ENCODE data around the gene XYLT1. TPM values are rescaled to one million over a fixed set of nuclear protein-coding genes. Genes with fewer than 3 reads are reported as not detected.

The XYLT1 gene
- total and polyA plus RNA-seq, 2 of the 13 experiments (the other 11 are each of a cell fraction or from before 2014, with no cell fraction given) = not detected

GRCh38 chr16:17211797-17212196 is 259.0 kb downstream of the XYLT1 start (continued):
- TF ChIP-seq PRDM15 (CRISPR knock-in tag; IDR thresholded peaks at IDR 0.05) = no peak
- TF ChIP-seq ZXDC (CRISPR knock-in tag; IDR thresholded peaks at IDR 0.05) = no peak
- TF ChIP-seq POLR2A (IDR thresholded peaks at IDR 0.05; ENCODE audit: insufficient read depth in 1 of 2, low read depth in 2 of 2, low read length in 2 of 2) = no peak

- H3K4me3 ChIP-seq (replicated peaks in 1 of 3; ENCODE audit: insufficient read depth in 1 of 3, low read depth in 2 of 3, low read length in 3 of 3) = no peak overlapping the region
- TF ChIP-seq AGO1 (IDR thresholded peaks at IDR 0.05; ENCODE audit: low read depth, low read length, poor library complexity, severe bottlenecking) = no peak
- TF ChIP-seq ZFP36 (IDR thresholded peaks at IDR 0.05; ENCODE audit: borderline replicate concordance, low read depth, low read length, partially characterized antibody) = no peak
- no peak overlapping the region for H3K27ac ChIP-seq (ENCODE audit: extremely low read length, insufficient read depth, low read length)
- no peak overlapping the region for H3K9ac ChIP-seq (ENCODE audit: insufficient read depth, low read depth, low read length)
- H3K9me3 ChIP-seq (ENCODE audit: low read length) = no peaks in the 10 kb centered on the region
- peaks cover 0 to 6% of the 10 kb centered on the region in 2 experiments; a peak in 2 of 5 replicates for H3K27me3 ChIP-seq (ENCODE audit: control insufficient read depth in 1 of 2, insufficient read depth in 2 of 2, low read length in 2 of 2)
- no peak overlapping the region for H3K4me2 ChIP-seq (ENCODE audit: low read depth, low read length)
- WGBS (ENCODE audit: low lambda C conversion rate) = 3% methylated on average over 2 of the region's 2 CpGs
- ATAC-seq (no peak), FAIRE-seq (no peak), DNase-seq (ENCODE audit: low spot score) (no peak)
- no peaks in the 10 kb centered on the region for H3K79me2 ChIP-seq (ENCODE audit: insufficient read depth, low read length)
- H4K20me1 ChIP-seq (ENCODE audit: insufficient read depth, low read length) = no peaks in the 10 kb centered on the region; the same call in 1 of the 2 replicates
- intact Hi-C loops (cut with micrococcal nuclease; ENCODE audit: unreplicated experiment) = no loop called here
- no peaks in the 10 kb centered on the region for H3K4me1 ChIP-seq (ENCODE audit: insufficient read depth, low read length)
- in situ Hi-C loops (cut with HindIII; ENCODE audit: extremely low pct_ligation_motif_present, low pct_unique_long_range_greater_than_20kb) = no loop called here
- H3K36me3 ChIP-seq (replicated peaks in 1 of 2; ENCODE audit: control insufficient read depth in 1 of 2, insufficient read depth in 2 of 2, low read length in 2 of 2) = no peaks in the 10 kb centered on the region
- no peak overlapping the region for H2AFZ ChIP-seq (ENCODE audit: low read length)
- ChIA-PET CTCF (ENCODE audit: low intra/inter-chr PET ratio, low total read pairs) (no interaction called here), POLR2A (no interaction called here)
- no TSS peak for BruUV-seq (replicated peaks)
Measured at GRCh38 chr16:17206712-17207111, 264.0 kb downstream of the XYLT1 start.

All from HepG2 (cell line).